Left lobe of liver (tissue), 2 donors: ENCODE measurements around the gene ENTR1. TPM values are rescaled to one million over a fixed set of nuclear protein-coding genes. Genes with fewer than 3 reads are reported as not detected.

Source experiments
- ATAC-seq: fragments of 200-7000 bp; cut with Tn5 transposase; one replicate; pipeline ENCODE4 v1.9.1; 2020; ENCODE audit warnings: mild to moderate bottlenecking, moderate library complexity
- DNase-seq: peaks from one replicate; pipeline ENCODE4 v3.0.0-alpha.2; 2020; ENCODE audit warnings: low spot score
- total RNA-seq: library from RNA; stranded (reverse); gene quantifications from one replicate; pipeline ENCODE4 v1.2.1, GENCODE V29; 2021
- donor health status: DM: no; HTN: no; CAD: no; lungs with moderate emphysema.
- donor health status: DM: no; HTN: yes; CAD: no.

The ENTR1 gene
- total RNA-seq, 1 donor from 2014 or later, result 39.5 TPM

- no peak for DNase-seq
- ATAC-seq, result no peak
These were observed 31.0 kb downstream of the ENTR1 start for GRCh38 chr9:136379401-136379800.

DNA sequence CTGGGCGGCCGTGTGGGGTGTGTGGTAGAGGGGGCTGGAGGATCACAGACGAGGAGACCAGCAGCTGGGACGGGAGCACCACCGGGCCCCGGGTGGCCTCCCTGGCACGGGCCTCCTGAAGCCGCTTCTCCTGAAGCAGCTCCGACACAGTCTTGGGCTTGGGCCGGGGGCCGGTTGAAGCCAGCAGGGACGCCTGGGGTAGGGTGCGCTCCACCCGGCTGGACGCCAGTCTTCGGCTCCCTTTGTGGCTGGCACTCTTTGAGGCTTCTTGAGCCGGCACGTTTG is 31.5 kb downstream of the ENTR1 start:
- ATAC-seq, result no peak

GRCh38 chr9:136378170-136379002 is 32.0 kb downstream of the ENTR1 start:
- ATAC-seq, result peak; percentile 76
- DNase-seq, result peak; percentile 70

More for the DNA sequence above, 31.5 kb downstream of the ENTR1 start:
- no peak for DNase-seq

DNA sequence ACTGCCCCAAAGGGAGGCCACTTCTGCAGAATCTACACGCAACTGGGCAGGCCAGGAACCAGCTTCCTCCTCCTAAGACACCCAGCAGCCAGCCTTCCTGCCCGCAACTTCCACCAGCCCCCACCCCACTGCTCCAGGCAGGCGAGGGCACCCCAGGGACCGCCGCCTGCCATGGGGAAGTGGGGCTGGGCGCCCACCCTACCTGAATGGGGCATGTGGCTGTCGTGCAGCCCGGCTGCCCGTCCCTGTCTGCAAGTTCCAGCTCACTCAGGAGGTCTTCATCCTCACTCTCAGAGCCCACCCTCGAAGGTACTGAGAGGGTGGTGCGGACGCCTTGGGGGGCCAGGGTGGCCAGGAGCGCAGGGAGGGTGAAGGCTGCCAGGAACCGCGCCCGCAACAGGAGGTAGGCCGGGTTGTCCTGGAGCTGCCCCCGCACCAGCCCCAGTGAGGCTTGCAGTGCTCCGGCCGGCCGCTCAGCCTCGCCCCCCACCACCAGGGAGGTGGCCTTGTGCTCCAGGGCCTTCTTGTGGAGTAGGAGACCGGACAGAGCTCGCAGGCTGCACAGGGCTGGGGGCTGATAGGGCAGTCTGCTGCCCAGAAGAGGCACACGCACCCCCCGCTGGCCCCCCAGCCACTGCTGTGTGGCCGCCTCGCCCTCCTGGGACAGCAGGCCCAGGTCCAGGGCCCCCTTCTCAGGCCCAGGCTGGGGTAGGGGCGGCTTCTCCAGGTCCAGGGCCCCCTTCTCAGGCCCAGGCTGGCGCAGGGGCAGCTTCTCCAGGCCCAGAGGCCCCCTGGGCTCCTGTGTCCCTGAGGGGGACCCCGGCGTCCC is 32.9 kb downstream of the ENTR1 start:
- no peak for ATAC-seq

DNA sequence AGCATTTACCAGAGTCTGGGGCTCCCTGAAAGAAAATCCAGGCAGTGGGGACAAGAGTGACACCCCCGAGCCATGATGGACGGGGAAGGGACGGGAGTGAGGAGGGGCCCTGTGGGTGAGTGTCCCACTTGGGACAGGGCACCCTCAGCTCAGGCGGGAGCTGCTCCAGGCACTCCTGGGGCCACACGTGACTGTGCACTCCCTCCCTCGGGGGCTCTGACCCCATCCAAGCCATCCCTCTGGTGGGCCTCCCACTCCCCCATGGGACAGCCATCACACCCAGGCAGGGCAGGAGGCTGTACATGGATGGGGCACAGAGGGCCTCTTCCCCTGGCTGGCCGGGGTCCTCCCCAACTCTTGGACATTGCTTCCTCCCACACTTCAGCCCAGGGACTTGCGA is 34.0 kb downstream of the ENTR1 start:
- no peak for DNase-seq

More for the DNA sequence above, 32.9 kb downstream of the ENTR1 start:
- no peak for DNase-seq

GRCh38 chr9:136375096-136375495 is 35.3 kb downstream of the ENTR1 start:
- DNase-seq (no peak), ATAC-seq (no peak)

More for the DNA sequence above, 34.0 kb downstream of the ENTR1 start:
- ATAC-seq, result no peak

DNA sequence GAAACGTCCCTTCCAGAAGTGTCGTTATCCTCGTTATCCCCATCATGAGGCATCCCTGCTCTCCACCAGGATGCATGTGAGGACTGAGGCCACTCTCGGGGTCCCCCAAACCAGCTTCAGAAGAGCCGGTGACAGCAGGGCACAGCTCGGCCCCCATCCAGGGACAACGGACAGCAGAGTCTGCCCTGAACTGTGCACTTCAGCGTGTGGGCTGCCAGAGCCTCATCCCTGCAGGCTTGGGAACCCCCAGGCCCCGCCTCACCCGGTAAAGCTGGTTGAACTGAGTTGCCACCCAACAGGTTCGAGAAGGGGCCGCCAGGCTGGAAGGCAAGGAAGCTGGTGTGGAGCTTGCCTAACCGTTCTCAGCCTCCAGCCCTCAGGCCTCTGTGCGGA is 36.2 kb downstream of the ENTR1 start:
- DNase-seq (no peak), ATAC-seq (no peak)

DNA sequence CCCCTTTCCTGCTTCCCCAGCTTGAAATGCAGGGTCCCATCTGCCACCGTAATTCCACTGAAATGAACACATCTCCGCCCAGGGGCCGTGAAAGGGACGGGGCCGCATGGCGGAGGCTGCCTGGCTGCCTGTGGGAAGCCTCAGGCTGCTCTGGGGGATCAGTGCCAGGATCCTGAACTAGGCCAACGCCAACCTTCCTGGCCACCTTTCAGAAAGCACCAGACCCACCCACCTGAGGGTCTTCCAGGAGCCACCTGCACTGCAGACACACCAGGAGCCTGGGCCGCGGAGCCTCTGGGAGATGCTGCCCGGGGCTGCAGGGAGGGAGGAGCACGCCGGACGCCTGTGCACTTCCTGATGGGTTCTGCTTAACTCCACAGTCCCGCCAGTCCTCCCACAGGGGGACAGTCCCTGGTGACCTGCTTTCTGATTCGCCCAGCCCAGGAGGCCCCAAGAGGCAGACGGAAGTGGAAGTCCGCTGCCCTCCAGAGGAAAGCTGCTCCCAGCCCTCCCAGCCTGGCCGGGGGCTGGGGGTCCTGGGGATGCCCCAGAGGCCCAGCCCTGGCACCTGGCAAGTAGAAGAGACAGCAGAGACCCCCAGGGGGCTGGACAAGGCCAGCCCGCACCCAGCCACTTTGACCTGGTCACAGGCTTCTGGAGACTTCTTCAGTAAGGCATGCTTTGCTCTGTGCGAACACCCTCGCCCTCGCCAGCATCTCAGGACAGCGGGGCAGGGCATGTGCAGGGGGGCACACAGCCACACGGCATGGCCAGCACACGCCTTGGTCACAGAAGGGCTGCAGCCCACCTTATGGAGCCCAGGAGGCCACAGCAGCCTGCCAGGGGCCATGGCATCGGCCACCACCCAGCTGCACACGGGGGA is 36.9 kb downstream of the ENTR1 start, which contains the start of gene CARD9:
CARD9 (minus strand) TSS at position 370 of the 883 bp plus-strand sequence. CDS start 1,591 bp downstream, outside the sequence.
- ATAC-seq (peak; percentile 42), DNase-seq (no peak)

DNA sequence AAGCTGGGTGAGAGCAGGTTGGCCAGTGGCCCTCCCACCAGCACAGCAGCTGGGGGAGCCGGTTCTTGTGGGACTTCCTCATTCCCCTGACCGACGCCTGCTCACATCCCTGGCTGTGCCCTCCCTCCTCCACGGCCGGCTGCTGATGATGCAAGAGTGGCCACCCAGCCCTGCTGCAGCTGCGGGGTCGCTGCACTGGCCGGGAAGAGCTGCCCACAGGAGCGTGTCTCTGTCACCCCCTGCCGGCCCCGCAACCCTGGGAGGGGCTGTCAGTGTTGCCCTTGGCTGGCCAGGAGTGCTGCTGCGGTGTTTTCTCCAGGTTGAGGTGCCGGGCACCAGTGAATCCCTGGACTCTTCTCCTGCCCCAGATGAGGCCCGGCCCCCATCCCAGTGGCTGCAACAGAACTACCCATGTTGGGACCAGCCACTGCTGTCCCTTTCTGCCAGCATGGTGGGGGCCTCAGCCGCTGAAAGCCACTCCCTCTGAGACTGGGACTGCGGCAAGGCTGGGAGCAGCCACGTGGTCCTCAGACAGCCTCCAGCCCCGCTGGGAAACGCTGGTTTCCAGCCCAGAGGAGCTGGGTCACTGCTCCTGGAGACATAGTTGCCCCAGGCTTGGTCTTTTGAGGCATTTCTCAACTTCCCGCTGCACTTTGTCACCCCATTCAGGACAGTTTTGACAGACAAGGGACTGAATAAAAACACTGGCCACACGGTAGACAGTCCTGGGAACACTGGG is 37.7 kb downstream of the ENTR1 start:
- ATAC-seq (peak; percentile 65), DNase-seq (no peak)

GRCh38 chr9:136372006-136372405 is 38.4 kb downstream of the ENTR1 start:
- DNase-seq, result no peak
- ATAC-seq, result no peak

GRCh38 chr9:136371533-136371880 is 38.9 kb downstream of the ENTR1 start:
- DNase-seq (no peak), ATAC-seq (no peak)

GRCh38 chr9:136370687-136371532 is 39.5 kb downstream of the ENTR1 start:
- DNase-seq (no peak), ATAC-seq (no peak)

GRCh38 chr9:136370037-136370436 is 40.4 kb downstream of the ENTR1 start:
- no peak for DNase-seq
- no peak for ATAC-seq

GRCh38 chr9:136368190-136368589 is 42.2 kb downstream of the ENTR1 start:
- DNase-seq (no peak), ATAC-seq (no peak)

DNA sequence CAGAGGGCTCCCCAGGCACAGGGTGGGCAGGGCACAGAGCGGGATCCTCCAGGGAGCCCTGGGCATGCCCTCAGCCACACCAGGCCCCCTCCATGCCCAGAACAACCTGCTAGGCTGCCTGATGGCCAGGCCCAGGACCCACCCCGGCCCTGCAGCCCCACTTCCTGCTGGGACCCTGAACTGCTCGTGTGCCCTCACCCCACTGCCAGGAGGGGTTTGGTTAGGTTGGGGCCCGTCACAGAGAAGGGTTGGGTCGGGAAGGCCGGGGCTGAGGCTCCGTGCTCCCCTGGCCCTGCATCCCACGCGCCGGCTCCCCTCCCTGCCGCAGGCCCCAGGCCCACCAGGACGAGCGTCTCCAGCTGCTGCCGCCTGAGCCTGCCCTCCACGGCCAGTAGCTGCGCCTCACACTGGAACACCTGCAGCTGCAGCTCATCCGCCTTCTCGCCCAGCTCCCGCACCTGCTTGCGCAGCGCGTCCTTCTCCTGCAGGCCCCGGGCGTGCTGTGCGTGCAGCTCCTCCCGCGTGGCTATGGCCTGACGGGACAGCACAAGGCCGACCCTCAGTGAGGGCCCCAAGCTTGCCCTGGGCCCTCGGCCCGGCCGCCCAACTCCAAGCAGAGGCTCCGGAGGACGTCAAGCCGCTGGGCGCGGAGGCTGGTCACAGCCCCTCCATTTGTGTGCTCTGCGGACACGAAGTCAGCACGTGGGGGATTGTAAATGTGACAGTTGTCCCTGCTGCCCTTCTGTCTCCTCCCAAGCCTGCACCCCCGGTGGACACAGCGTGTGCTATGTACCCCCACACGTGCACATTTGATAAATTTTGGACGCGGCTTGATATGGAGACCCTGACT is 42.9 kb downstream of the ENTR1 start:
- no peak for ATAC-seq
- DNase-seq, result no peak

GRCh38 chr9:136366826-136367225 is 43.6 kb downstream of the ENTR1 start:
- DNase-seq (no peak), ATAC-seq (no peak)

GRCh38 chr9:136365775-136366222 is 44.6 kb downstream of the ENTR1 start:
- no peak for DNase-seq
- no peak for ATAC-seq

DNA sequence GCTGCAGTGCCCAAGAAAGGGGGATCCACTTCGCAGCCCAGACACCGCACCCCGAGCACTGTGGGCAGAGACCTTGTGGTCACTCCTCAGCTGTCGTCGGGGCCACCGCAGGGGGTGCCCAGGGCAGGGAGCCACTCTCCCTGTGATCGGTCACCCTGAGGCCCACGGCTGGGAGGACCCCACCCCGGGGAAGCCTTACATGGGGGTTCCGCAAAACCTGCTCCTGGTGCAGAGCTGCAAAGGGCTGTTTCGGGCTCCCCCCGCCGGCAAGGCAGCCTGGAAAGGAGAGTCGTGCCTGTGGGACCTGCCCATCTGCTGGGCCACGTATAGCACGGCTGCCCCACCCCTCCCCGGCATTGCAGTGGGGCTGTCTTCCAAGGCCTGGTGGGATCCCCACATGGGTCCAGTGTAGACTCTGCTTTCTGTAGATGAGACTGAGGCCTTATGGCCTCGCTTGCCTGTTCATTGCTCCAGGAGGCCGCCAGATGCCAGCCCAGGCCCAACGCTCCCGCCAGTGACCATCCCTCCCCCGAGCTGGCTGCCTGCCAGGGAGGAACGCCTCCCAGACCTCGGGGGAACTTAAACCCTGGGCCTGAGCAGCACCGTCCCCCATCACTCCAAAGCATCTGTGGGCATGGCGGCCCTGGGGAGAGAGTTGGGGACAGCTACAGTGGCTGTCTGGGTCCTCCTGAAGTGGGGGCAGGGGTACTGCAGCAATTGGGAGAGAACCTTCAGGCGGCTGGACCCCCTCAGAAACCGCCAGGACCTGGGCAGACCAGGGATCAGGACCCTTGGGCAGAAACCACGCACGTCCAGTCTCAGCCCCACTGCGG is 45.3 kb downstream of the ENTR1 start:
- ATAC-seq (no peak), DNase-seq (no peak)
